ENCODE data around the gene HSPA1A.

HSPA1A gene

GRCh38 chr6:31827286-31828079, 12.1 kb downstream of the HSPA1A start, which contains the start of gene HSPA1B (continued):
- TF ChIP-seq YY2 (tag by site-specific recombination; IDR thresholded peaks at IDR 0.05): peak; percentile 55; the same call in 1 of the 2 replicates
- no peak for TF ChIP-seq ZNF202 (tag by site-specific recombination; IDR thresholded peaks at IDR 0.05; ENCODE audit: borderline replicate concordance)
- 0 out of 2 replicates have a peak, but pooled peaks have one; percentile 10 for TF ChIP-seq ZNF266 (tag by site-specific recombination; IDR thresholded peaks at IDR 0.05; ENCODE audit: low read depth)
- peak; percentile 97 for TF ChIP-seq ZNF501 (tag by site-specific recombination; IDR thresholded peaks at IDR 0.05)
- no peak for TF ChIP-seq RBAK (tag by site-specific recombination; IDR thresholded peaks at IDR 0.05)
- TF ChIP-seq ZNF148 (tag by site-specific recombination; IDR thresholded peaks at IDR 0.05; ENCODE audit: borderline replicate concordance): no peak; the same call in 1 of the 2 replicates
- peak; percentile 35; the same call in 1 of the 2 replicates for TF ChIP-seq CTCF (tag by site-specific recombination; IDR thresholded peaks at IDR 0.05)
- TF ChIP-seq REST (tag by site-specific recombination; IDR thresholded peaks at IDR 0.05): peak; percentile 58; the same call in 1 of the 2 replicates
- TF ChIP-seq OSR2 (tag by site-specific recombination; IDR thresholded peaks at IDR 0.05): no peak
- TF ChIP-seq ZNF560 (tag by site-specific recombination; IDR thresholded peaks at IDR 0.05; ENCODE audit: borderline replicate concordance): no peak
- TF ChIP-seq ZSCAN23 (tag by site-specific recombination; IDR thresholded peaks at IDR 0.05): no peak
- TF ChIP-seq ZBTB17 (tag by site-specific recombination; IDR thresholded peaks at IDR 0.05): peak; percentile 93
- TF ChIP-seq ZNF530 (tag by site-specific recombination; IDR thresholded peaks at IDR 0.05; ENCODE audit: low read depth): no peak
- TF ChIP-seq MYNN (tag by site-specific recombination; IDR thresholded peaks at IDR 0.05; ENCODE audit: borderline replicate concordance): no peak
- TF ChIP-seq SP3 (tag by site-specific recombination; IDR thresholded peaks at IDR 0.05): peak; percentile 75
- peak; percentile 52; the same call in 1 of the 2 replicates for TF ChIP-seq KLF8 (tag by site-specific recombination; IDR thresholded peaks at IDR 0.05)
- no peak for TF ChIP-seq SETDB1 (IDR thresholded peaks at IDR 0.05; ENCODE audit: insufficient read length, low read length)
- no peak for TF ChIP-seq ZNF37A (tag by site-specific recombination; IDR thresholded peaks at IDR 0.05)
- TF ChIP-seq ZNF274 (IDR thresholded peaks at IDR 0.05; ENCODE audit: low read length): no peak
- TF ChIP-seq ZNF274 (tag by site-specific recombination; IDR thresholded peaks at IDR 0.05; ENCODE audit: borderline replicate concordance): no peak
- peak; percentile 91 for TF ChIP-seq ZNF366 (tag by site-specific recombination; conservative IDR thresholded peaks at IDR 0.05)
- peak; percentile 50; the same call in 1 of the 2 replicates for TF ChIP-seq ZBTB11 (tag by site-specific recombination; conservative IDR thresholded peaks at IDR 0.05; ENCODE audit: low read depth)
- TF ChIP-seq HOXA7 (CRISPR knock-in tag; IDR thresholded peaks at IDR 0.05; ENCODE audit: borderline replicate concordance): no peak
- peak; percentile 96 for TF ChIP-seq ZNF660 (tag by site-specific recombination; IDR thresholded peaks at IDR 0.05)
- TF ChIP-seq ZNF10 (tag by site-specific recombination; IDR thresholded peaks at IDR 0.05): no peak
- no peak for TF ChIP-seq ZNF596 (tag by site-specific recombination; IDR thresholded peaks at IDR 0.05)
- TF ChIP-seq FEZF1 (tag by site-specific recombination; IDR thresholded peaks at IDR 0.05): no peak
- TF ChIP-seq ZNF23 (tag by site-specific recombination; IDR thresholded peaks at IDR 0.05; ENCODE audit: borderline replicate concordance): no peak
- no peak for TF ChIP-seq ZNF626 (tag by site-specific recombination; IDR thresholded peaks at IDR 0.05)

Data from HEK293 (cell line).